Measurements from ENCODE around the gene ZNF622.
"Not testable (repeated sequence)": the region's sequence is repeated elsewhere in the genome, so short reads cannot be mapped to it uniquely, and the experiment has no call there.

The ZNF622 gene

DNA sequence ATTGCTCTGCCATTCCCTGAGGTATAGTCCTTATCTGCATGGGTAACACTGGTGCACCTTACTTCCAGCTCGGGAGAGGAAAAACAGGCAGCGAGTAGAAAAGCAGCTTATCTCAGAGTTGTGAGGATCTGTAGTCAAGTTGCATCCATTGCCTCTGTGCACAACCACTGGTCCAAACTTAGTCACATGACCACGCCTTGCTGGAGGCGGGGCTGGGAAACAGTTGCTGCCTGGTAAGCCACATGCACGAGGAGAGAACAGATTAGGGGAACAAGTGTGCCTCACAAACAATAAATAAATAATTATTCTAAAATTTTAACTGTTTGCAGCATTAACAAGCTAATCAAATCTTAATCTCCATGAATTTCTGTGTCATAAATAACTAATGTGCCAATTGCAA is 18.6 kb downstream of the ZNF622 start:
- peaks cover 38 to 47% of the 10 kb centered on the region in 2 donors for H3K36me3 ChIP-seq (ENCODE audit: control insufficient read depth in 2 of 2, insufficient read depth in 2 of 2, low read length in 2 of 2)
- H3K4me3 ChIP-seq (ENCODE audit: low read length in 2 of 2) = no peak overlapping the region

DNA sequence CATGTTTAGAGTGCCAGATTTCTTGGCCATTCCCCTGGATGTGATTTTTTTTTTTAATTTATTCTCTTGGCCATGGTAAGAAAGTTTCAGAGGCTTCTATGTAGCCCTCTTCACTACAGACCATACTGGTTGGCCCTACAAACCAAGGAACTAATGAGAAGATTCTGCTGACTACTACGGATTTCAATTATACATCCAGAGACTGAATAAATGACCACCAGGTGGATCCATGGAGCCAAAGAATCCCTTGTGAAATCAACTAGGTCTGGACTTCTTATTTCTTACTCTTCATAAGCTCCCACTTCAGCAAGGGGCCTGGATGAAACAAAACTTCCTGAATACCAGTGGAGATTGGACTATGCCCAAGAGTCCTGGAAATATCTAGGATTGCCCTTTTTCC is 27.6 kb downstream of the ZNF622 start:
- H3K36me3 ChIP-seq (ENCODE audit: control insufficient read depth in 2 of 2, insufficient read depth in 2 of 2, low read length in 2 of 2) = no peaks in the 10 kb centered on the region
- H3K9me3 ChIP-seq (ENCODE audit: control insufficient read depth in 2 of 2, low read length in 2 of 2) = no peaks in the 10 kb centered on the region
- no peaks in the 10 kb centered on the region for H3K27me3 ChIP-seq (ENCODE audit: control insufficient read depth in 2 of 2, insufficient read depth in 2 of 2, low read length in 2 of 2)
- H3K4me3 ChIP-seq (ENCODE audit: low read length in 2 of 2) = no peak overlapping the region
- H3K4me1 ChIP-seq (ENCODE audit: control insufficient read depth in 2 of 2, insufficient read depth in 2 of 2, low read length in 2 of 2) = no peaks in the 10 kb centered on the region
- H3K27ac ChIP-seq (ENCODE audit: low read depth in 2 of 2, low read length in 2 of 2) = no peak overlapping the region
- H3K9ac ChIP-seq (ENCODE audit: low read depth in 1 of 2, low read length in 2 of 2) = no peak overlapping the region

More for the DNA sequence above, 18.6 kb downstream of the ZNF622 start:
- no peaks in the 10 kb centered on the region for H3K27me3 ChIP-seq (ENCODE audit: control insufficient read depth in 2 of 2, insufficient read depth in 2 of 2, low read length in 2 of 2)
- no peaks in the 10 kb centered on the region for H3K9me3 ChIP-seq (ENCODE audit: control insufficient read depth in 2 of 2, low read length in 2 of 2)
- no peak overlapping the region for H3K9ac ChIP-seq (ENCODE audit: low read depth in 1 of 2, low read length in 2 of 2)
- H3K27ac ChIP-seq (ENCODE audit: low read depth in 2 of 2, low read length in 2 of 2) = no peak overlapping the region
- no peaks in the 10 kb centered on the region for H3K4me1 ChIP-seq (ENCODE audit: control insufficient read depth in 2 of 2, insufficient read depth in 2 of 2, low read length in 2 of 2)

DNA sequence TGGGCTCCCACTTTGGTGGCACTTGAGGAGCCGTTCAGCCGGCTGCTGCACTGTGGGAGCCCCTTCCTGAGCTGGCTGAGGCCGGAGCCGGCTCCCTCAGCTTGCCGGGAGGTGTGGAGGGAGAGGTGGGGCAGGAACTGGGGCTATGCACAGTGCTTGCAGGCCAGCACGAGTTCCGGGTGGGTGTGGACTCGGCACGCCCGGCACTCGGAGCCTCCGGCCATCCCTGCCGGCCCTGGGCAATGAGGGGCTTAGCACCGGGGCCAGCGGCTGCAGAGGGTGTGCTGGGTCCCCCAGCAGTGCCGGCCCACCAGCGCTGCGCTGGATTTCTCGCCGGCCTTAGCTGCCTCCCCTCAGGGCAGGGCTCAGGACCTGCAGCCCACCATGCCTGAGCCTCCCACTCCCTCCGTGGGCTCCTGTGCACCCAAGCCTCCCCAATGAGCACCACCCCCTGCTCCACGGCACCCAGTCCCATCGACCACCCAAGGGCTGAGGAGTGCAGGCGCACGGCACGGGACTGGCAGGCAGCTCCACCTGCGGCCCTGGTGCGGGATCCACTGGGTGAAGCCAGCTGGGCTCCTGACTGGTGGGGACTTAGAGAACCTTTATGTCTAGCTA is 29.4 kb downstream of the ZNF622 start:
- not testable (repeated sequence) for H3K27me3 ChIP-seq (ENCODE audit: control insufficient read depth in 2 of 2, insufficient read depth in 2 of 2, low read length in 2 of 2); H3K9ac ChIP-seq (ENCODE audit: low read depth in 1 of 2, low read length in 2 of 2); H3K4me1 ChIP-seq (ENCODE audit: control insufficient read depth in 2 of 2, insufficient read depth in 2 of 2, low read length in 2 of 2); H3K27ac ChIP-seq (ENCODE audit: low read depth in 2 of 2, low read length in 2 of 2); H3K4me3 ChIP-seq (ENCODE audit: low read length in 2 of 2); H3K9me3 ChIP-seq (ENCODE audit: control insufficient read depth in 2 of 2, low read length in 2 of 2); H3K36me3 ChIP-seq (ENCODE audit: control insufficient read depth in 2 of 2, insufficient read depth in 2 of 2, low read length in 2 of 2)

- H3K9ac ChIP-seq (ENCODE audit: low read depth in 1 of 2, low read length in 2 of 2) = no peak overlapping the region
- H3K4me3 ChIP-seq (ENCODE audit: low read length in 2 of 2) = no peak overlapping the region
- H3K27ac ChIP-seq (ENCODE audit: low read depth in 2 of 2, low read length in 2 of 2) = no peak overlapping the region
- H3K4me1 ChIP-seq (ENCODE audit: control insufficient read depth in 2 of 2, insufficient read depth in 2 of 2, low read length in 2 of 2) = no peaks in the 10 kb centered on the region
- no peaks in the 10 kb centered on the region for H3K9me3 ChIP-seq (ENCODE audit: control insufficient read depth in 2 of 2, low read length in 2 of 2)
- peaks cover 2 to 3% of the 10 kb centered on the region in 2 donors for H3K27me3 ChIP-seq (ENCODE audit: control insufficient read depth in 2 of 2, insufficient read depth in 2 of 2, low read length in 2 of 2)
- H3K36me3 ChIP-seq (ENCODE audit: control insufficient read depth in 2 of 2, insufficient read depth in 2 of 2, low read length in 2 of 2) = no peaks in the 10 kb centered on the region
Measured at GRCh38 chr5:16431490-16431889, 34.1 kb downstream of the ZNF622 start.

- H3K36me3 ChIP-seq (ENCODE audit: control insufficient read depth in 2 of 2, insufficient read depth in 2 of 2, low read length in 2 of 2) = no peaks in the 10 kb centered on the region
- H3K4me3 ChIP-seq (ENCODE audit: low read length in 2 of 2) = no peak overlapping the region
- no peak overlapping the region for H3K27ac ChIP-seq (ENCODE audit: low read depth in 2 of 2, low read length in 2 of 2)
- H3K27me3 ChIP-seq (ENCODE audit: control insufficient read depth in 2 of 2, insufficient read depth in 2 of 2, low read length in 2 of 2) = peaks cover 2 to 3% of the 10 kb centered on the region in 2 donors
- H3K9ac ChIP-seq (ENCODE audit: low read depth in 1 of 2, low read length in 2 of 2) = no peak overlapping the region
- no peaks in the 10 kb centered on the region for H3K4me1 ChIP-seq (ENCODE audit: control insufficient read depth in 2 of 2, insufficient read depth in 2 of 2, low read length in 2 of 2)
- no peaks in the 10 kb centered on the region for H3K9me3 ChIP-seq (ENCODE audit: control insufficient read depth in 2 of 2, low read length in 2 of 2)
Measured at GRCh38 chr5:16430349-16431089, 35.1 kb downstream of the ZNF622 start.

DNA sequence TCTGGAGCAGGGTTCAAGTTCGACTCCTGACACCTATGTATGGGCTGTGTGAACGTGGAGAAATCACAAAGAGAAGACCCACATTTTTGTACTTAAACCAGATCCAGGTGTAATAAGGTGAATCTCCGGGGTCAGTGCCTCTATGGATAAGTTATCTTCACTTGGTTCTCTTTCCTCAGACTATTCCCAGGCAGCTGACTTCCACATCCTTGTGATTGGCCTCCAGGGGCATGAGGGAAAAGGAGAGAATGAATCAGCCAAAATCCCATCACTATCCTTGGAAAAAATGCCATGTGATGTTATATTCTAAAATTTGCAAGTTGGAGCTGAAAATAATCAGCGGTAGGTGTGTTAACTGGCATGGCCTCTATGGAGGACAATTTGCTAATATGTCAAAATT is 37.2 kb downstream of the ZNF622 start:
- H3K27ac ChIP-seq (ENCODE audit: low read depth in 2 of 2, low read length in 2 of 2) = no peak overlapping the region
- no peak overlapping the region for H3K4me3 ChIP-seq (ENCODE audit: low read length in 2 of 2)
- no peak overlapping the region for H3K9ac ChIP-seq (ENCODE audit: low read depth in 1 of 2, low read length in 2 of 2)
- H3K27me3 ChIP-seq (ENCODE audit: control insufficient read depth in 2 of 2, insufficient read depth in 2 of 2, low read length in 2 of 2) = peaks cover 2 to 3% of the 10 kb centered on the region in 2 donors
- H3K4me1 ChIP-seq (ENCODE audit: control insufficient read depth in 2 of 2, insufficient read depth in 2 of 2, low read length in 2 of 2) = no peaks in the 10 kb centered on the region
- no peaks in the 10 kb centered on the region for H3K9me3 ChIP-seq (ENCODE audit: control insufficient read depth in 2 of 2, low read length in 2 of 2)
- no peaks in the 10 kb centered on the region for H3K36me3 ChIP-seq (ENCODE audit: control insufficient read depth in 2 of 2, insufficient read depth in 2 of 2, low read length in 2 of 2)

DNA sequence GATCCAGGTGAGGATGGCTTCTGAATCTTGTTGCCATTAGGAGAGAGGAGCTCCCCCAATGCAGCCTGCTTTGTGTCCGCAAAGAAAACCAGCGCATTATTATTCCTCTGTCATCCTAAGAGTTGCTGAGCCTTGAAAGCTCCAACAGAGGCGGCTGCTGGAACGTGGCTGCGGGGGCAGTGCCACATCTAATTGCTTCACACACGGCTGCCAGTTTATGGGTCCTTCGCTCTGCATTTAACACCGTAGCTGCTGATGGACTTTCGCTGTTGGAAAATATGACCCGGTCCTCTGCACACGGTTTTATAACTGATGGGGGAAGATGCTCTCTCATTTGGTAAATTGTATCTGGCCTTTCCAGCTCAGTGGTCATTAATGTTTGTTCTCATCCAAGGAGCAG is 38.0 kb downstream of the ZNF622 start:
- Histone ChIP-seq H3K4me1 (ENCODE audit: control insufficient read depth in 2 of 2, insufficient read depth in 2 of 2, low read length in 2 of 2) (no peaks in the 10 kb centered on the region), H3K9me3 (ENCODE audit: control insufficient read depth in 2 of 2, low read length in 2 of 2) (no peaks in the 10 kb centered on the region), H3K27ac (ENCODE audit: low read depth in 2 of 2, low read length in 2 of 2) (no peak overlapping the region), H3K9ac (ENCODE audit: low read depth in 1 of 2, low read length in 2 of 2) (no peak overlapping the region), H3K4me3 (ENCODE audit: low read length in 2 of 2) (no peak overlapping the region), H3K36me3 (ENCODE audit: control insufficient read depth in 2 of 2, insufficient read depth in 2 of 2, low read length in 2 of 2) (no peaks in the 10 kb centered on the region), H3K27me3 (ENCODE audit: control insufficient read depth in 2 of 2, insufficient read depth in 2 of 2, low read length in 2 of 2) (peaks cover under 1 to 3% of the 10 kb centered on the region in 2 donors)

DNA sequence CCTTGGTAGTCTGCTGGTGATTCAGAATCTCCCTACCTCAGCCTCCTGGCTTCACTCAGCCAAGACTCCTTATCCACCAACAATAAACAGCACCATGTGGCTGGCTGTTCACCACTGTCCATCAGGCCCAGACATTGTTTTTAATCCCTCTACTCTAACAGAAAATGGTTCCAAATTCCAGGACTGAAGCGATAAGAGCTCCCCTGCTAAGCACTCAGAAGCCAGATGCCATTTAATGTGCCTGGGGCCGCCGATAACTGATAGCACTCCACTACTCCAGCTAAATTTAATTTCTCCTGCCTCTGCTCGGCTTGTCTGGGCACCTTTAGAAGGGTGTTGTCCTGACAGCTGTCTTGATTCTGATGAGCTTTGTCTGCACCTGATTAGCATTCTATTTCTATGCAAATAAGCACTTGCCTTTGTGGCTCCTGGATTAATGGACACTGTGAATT is 47.1 kb downstream of the ZNF622 start:
- no peak overlapping the region for H3K27ac ChIP-seq (ENCODE audit: low read depth in 2 of 2, low read length in 2 of 2)
- H3K9ac ChIP-seq (ENCODE audit: low read depth in 1 of 2, low read length in 2 of 2) = no peak overlapping the region

GRCh38 chr5:16417398-16418074 is 48.1 kb downstream of the ZNF622 start:
- Histone ChIP-seq H3K27me3 (ENCODE audit: control insufficient read depth in 2 of 2, insufficient read depth in 2 of 2, low read length in 2 of 2) (no peaks in the 10 kb centered on the region), H3K36me3 (ENCODE audit: control insufficient read depth in 2 of 2, insufficient read depth in 2 of 2, low read length in 2 of 2) (no peaks in the 10 kb centered on the region), H3K9me3 (ENCODE audit: control insufficient read depth in 2 of 2, low read length in 2 of 2) (no peaks in the 10 kb centered on the region), H3K4me1 (ENCODE audit: control insufficient read depth in 2 of 2, insufficient read depth in 2 of 2, low read length in 2 of 2) (peaks cover under 1 to 4% of the 10 kb centered on the region in 2 donors), H3K27ac (ENCODE audit: low read depth in 2 of 2, low read length in 2 of 2) (no peak overlapping the region), H3K9ac (ENCODE audit: low read depth in 1 of 2, low read length in 2 of 2) (no peak overlapping the region), H3K4me3 (ENCODE audit: low read length in 2 of 2) (no peak overlapping the region)

More for the DNA sequence above, 47.1 kb downstream of the ZNF622 start:
- Histone ChIP-seq H3K4me1 (ENCODE audit: control insufficient read depth in 2 of 2, insufficient read depth in 2 of 2, low read length in 2 of 2) (peaks cover 0 to 4% of the 10 kb centered on the region in 2 donors), H3K27me3 (ENCODE audit: control insufficient read depth in 2 of 2, insufficient read depth in 2 of 2, low read length in 2 of 2) (no peaks in the 10 kb centered on the region), H3K4me3 (ENCODE audit: low read length in 2 of 2) (no peak overlapping the region), H3K9me3 (ENCODE audit: control insufficient read depth in 2 of 2, low read length in 2 of 2) (no peaks in the 10 kb centered on the region), H3K36me3 (ENCODE audit: control insufficient read depth in 2 of 2, insufficient read depth in 2 of 2, low read length in 2 of 2) (no peaks in the 10 kb centered on the region)

DNA sequence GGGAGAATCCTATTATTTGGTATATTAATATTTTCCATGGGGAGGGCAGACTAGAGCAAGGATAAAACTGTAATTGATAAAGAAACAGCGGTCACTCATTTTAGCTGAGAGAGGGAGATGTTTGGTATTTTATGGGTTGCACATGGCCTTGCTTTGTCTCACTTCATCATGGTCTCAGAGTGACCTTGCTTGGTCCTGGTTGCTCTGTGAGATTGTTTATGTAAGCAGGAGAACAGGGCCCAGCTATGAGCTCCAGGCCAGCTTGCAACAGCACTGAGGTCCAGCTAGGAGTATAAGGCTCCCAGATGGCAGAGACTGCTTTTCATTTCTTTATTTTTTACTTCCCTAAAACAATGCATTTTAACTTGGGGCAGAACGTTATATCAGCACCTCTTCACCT is 50.7 kb downstream of the ZNF622 start:
- H3K4me3 ChIP-seq (ENCODE audit: low read length in 2 of 2) = no peak overlapping the region
- H3K9ac ChIP-seq (ENCODE audit: low read depth in 1 of 2, low read length in 2 of 2) = no peak overlapping the region
- H3K4me1 ChIP-seq (ENCODE audit: control insufficient read depth in 2 of 2, insufficient read depth in 2 of 2, low read length in 2 of 2) = peaks cover 23% of the 10 kb centered on the region in 2 donors
- no peak overlapping the region for H3K27ac ChIP-seq (ENCODE audit: low read depth in 2 of 2, low read length in 2 of 2)
- no peaks in the 10 kb centered on the region for H3K27me3 ChIP-seq (ENCODE audit: control insufficient read depth in 2 of 2, insufficient read depth in 2 of 2, low read length in 2 of 2)
- H3K9me3 ChIP-seq (ENCODE audit: control insufficient read depth in 2 of 2, low read length in 2 of 2) = no peaks in the 10 kb centered on the region
- H3K36me3 ChIP-seq (ENCODE audit: control insufficient read depth in 2 of 2, insufficient read depth in 2 of 2, low read length in 2 of 2) = no peaks in the 10 kb centered on the region
